NCI-H774 (cell line): ENCODE measurements around the gene STOML2.
A peak's percentile ranks its signal among the peaks of the same experiment; 100 is the strongest.

ENCODE experiments used
- DNase-seq: peaks from one replicate; lab custom pipeline; 2025; lab: John Stamatoyannopoulos, UW

Gene STOML2

DNA sequence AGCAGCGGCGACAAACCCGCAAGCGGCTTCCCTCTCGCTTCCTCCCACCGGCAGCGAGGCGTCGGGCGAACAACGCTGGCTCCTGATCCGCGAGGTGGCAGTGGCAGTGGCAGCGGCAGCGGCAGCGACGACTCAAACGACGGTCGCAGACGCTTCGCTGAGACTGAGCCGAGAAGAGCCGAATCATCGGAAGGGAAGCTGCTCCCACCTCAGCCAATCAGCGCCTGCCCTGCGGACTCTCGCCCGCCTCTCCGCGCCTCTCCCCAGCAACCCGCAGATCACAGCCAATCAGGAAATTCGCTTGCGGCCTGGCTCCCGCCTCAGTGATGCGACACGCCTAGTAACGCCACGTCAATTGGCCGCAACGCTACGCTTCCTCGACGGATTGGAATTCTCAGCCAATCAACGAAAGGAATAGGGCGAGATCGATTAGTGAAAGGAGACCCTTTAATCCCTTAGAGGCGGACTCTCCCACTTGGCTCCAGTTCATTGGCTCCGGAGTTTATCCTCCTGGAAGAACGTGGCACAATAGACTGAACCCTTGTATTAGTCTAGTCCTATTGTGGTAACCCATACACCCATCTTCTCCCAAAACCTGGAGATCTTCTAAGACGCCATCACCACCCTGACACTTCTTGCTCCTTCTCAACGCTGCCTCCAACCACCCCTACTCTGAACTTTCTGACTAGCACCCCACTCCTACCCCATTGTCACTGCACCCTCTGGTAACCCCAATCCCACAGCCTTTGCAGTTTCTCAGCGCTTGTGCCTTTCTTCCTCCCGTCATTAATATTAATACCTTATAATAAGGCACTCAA is 30.3 kb downstream of the STOML2 start, which contains the start of gene VCP:
VCP (minus strand) TSS at position 165 of the 818 bp plus-strand sequence. CDS start 272 bp downstream, outside the sequence.
- DNase-seq, result peak; percentile 98

DNA sequence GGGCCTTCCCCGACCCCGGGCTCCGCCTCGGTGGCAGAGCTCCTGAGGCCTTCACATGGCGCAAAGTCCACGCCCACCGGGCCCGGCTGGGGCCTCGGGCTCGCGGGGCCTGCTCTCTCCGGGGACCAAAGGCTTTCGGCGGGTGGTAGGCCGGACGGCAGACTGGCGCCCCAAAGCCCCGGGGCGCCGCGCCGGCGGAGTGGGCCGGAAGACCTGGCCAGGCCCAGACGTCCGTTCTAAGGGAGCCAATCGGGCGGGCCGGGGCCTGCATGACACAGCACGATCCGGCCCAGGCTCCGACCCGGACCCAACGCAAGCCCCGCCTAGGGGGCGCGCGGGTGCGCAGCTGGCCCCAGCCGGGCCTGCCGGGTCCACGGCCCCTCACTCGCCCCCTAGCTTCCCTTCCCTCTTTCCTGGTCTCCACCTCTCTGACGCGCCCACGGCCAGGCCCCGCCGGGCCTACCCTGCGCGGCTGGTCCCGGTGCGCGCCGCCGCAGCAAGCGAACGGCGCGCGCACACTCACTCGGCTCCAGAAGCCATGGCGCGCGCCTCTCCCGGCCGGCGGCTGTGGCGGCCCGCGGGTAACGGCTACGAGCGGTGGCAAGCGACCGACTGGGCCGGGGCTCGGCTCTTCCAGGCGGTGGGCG is 31.0 kb downstream of the STOML2 start:
- DNase-seq, result peak; percentile 70

GRCh38 chr9:35070823-35071813 is 31.8 kb downstream of the STOML2 start:
- DNase-seq, result no peak

- DNase-seq, result no peak
Measured at GRCh38 chr9:35069020-35069419, 33.9 kb downstream of the STOML2 start.

GRCh38 chr9:35067056-35067455 is 35.9 kb downstream of the STOML2 start:
- DNase-seq, result no peak

- no peak for DNase-seq
Measured at GRCh38 chr9:35060548-35061207, 42.3 kb downstream of the STOML2 start.

GRCh38 chr9:35059438-35059837 is 43.5 kb downstream of the STOML2 start:
- DNase-seq, result no peak

DNA sequence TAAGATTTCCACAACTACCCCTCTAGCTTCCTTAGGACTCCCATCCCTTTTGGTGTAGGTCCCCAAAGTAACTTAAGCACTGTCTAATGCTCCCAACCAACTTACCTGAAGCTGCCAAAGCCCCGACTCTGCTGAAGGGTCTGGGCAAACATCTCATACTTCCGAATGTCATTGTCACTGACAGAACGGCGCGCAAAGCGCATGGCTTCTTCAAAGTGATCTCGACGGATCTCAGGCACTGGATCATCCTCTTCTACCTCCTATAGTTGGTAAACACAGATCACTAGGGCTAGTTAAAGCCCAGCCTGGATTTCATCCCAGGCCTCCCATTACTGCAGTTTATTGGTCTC is 45.7 kb downstream of the STOML2 start:
- no peak for DNase-seq

DNA sequence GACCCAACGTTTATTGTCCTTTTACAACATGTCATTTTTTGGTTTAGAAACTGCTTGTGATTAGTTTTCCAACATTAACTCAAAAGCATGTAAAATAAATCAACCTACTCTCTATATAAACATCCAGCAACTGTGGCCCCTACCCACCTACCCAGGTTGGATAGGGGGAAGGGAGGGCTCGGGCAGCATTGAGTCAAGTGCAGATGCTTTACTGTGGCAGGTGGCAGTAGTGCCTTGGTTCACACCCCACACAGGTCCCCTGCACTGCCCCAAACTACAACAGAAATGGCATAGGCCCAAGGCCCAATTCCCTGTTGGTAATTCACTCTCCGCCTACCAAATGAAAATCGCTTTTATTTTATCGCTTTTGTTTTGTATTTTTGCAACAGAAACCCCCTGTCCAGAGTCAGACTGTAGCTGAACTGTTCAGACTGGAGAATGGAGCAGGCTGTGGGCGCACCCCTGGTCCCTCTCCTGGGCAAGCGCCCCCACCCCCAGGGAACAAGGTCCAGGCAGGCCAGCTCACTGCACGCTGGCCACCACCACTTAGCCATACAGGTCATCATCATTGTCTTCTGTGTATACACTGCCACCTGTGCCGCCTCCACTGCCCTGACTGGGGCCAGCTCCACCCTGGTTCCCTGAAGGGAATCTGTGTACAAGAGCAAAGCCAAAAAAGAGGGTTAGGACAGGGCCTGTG is 46.2 kb downstream of the STOML2 start:
- DNase-seq, result no peak

DNA sequence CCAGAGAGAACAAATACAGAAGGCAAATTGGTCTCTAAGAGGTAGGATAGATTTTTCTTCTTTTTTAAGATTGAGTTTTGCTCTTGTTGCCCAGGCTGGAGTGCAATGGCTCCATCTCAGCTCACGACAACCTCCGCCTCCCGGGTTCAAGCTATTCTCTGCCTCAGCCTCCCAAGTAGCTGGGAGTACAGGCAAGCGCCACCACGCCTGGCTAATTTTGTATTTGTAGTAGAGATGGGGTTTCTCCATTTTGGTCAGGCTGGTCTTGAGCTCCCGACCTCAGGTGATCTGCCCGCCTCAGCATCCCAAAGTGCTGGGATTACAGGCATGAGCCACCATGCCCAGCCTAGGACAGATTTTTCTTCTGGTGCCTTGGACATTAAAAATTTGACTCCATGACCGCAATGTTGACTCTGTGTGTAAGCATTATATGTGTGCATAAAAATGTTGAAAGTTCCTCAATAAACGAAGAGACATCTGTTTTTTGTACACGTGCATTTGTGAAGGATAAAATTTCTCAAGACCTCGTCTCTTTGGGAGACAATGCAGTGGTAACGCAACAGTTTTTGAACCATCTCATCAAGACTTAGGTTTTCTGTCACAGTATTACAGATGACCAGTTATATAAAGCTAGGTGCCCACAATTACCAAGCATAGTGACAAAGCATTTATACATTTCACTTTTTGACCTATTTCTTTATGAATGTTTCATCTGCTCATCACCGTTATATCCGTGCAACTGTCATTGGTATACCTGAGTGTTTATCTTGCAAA is 47.9 kb downstream of the STOML2 start:
- no peak for DNase-seq

DNA sequence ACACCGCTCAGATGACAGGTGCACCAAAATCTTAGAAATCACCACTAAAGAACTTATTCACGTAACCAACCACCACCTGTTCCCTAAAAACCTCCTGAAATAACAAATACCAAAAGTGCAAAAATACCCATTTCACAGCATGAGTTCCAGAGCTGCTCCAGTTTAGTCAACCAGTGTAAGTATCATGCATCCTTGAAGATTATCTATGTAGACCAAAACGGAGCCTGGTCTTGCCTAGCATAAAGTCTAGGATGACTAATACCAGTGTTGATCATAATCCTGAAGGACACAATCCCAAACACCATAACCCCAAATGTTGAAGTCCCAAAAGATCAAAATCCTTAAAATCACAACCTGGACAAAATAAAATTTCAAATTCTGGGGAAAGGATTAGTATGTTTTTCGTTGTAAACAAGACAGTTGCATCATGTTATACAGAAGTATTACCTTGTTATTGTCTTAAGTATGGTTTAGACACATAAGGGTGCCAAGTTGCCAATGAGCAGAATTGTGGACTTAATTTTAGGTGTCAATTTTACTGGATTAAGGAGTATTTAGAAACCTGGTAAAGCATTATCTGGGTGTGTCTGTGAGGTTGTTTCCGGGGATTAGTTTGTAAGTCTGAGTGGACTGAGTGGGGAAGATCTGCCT is 48.6 kb downstream of the STOML2 start:
- no peak for DNase-seq

GRCh38 chr9:35051069-35051967 is 51.6 kb downstream of the STOML2 start:
- DNase-seq, result no peak
